ENCODE data around the gene TRIM29.
A peak's percentile ranks its signal among the peaks of the same experiment; 100 is the strongest.

TRIM29 gene

DNA sequence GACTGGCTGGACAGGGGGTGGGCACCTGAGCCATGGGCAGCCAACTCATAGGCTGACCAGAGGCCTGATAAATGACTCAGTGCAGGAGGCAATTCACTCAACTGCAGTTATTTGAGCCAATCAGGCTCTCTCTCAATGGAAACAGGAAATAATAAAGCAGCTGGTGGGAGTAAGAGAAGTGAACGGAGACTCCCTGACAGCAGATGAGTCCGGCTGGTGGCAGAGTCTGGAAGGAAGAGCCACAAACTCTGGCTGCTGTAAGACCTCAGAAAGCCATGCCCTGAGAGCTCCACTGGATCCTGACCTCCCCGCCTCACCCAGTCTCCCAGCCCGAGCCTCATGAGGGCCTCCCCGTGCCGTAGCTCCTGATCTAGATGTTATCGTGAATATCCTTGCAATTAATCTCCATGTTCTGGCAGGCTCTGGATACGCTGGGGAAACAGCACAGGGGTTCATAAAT lies 69.8 kb downstream of the TRIM29 start:
- WGBS, 2 donors (ENCODE audit: extremely low coverage in 2 of 2, insufficient read length in 2 of 2, insufficient replicate concordance in 1 of 2) = no CpG with 5 or more reads among the region's 8 CpGs
- H3K27ac ChIP-seq (replicated peaks; ENCODE audit: low read length) = no peak overlapping the region
- H3K4me3 ChIP-seq (ENCODE audit: low read length in 2 of 2) = no peak overlapping the region
- H3K27me3 ChIP-seq (ENCODE audit: control insufficient read depth in 3 of 3, insufficient read depth in 3 of 3, low read depth in 1 of 3, low read length in 3 of 3) = peaks cover 0 to 40% (median 0%) of the 10 kb centered on the region in 3 experiments
- H2BK5ac ChIP-seq (ENCODE audit: low read length) = no peak overlapping the region
- no peak overlapping the region for H2BK120ac ChIP-seq (ENCODE audit: low read depth, low read length)
- H3K4ac ChIP-seq (ENCODE audit: low read length) = no peak overlapping the region
- no peak overlapping the region for H3K14ac ChIP-seq (ENCODE audit: low read length)
- no peaks in the 10 kb centered on the region for H3K36me3 ChIP-seq (replicated peaks in 1 of 2; ENCODE audit: control insufficient read depth in 2 of 2, insufficient read depth in 2 of 2, low read length in 2 of 2)
- H2BK15ac ChIP-seq (ENCODE audit: low read length) = no peak overlapping the region
- H2AFZ ChIP-seq (ENCODE audit: low read length) = no peak overlapping the region
- H3K4me2 ChIP-seq (ENCODE audit: insufficient read depth, low read length, poor library complexity, severe bottlenecking) = no peak overlapping the region
- peaks cover 0 to 15% of the 10 kb centered on the region in 2 donors for H3K4me1 ChIP-seq (ENCODE audit: control insufficient read depth in 2 of 2, insufficient read depth in 1 of 2, low read depth in 1 of 2, low read length in 2 of 2)
- no peak overlapping the region for H2AK5ac ChIP-seq (ENCODE audit: low read depth, low read length)
- no peak overlapping the region for H4K8ac ChIP-seq (ENCODE audit: low read depth, low read length)
- no peak overlapping the region for H4K91ac ChIP-seq (ENCODE audit: low read depth, low read length, poor library complexity)
- H2BK12ac ChIP-seq (ENCODE audit: low read length) = no peak overlapping the region
- no peak overlapping the region for H3K23ac ChIP-seq (ENCODE audit: low read depth, low read length, poor library complexity)
- no peaks in the 10 kb centered on the region for H3K79me1 ChIP-seq (ENCODE audit: low read depth, low read length)
- H3K9ac ChIP-seq (ENCODE audit: low read depth, low read length, poor library complexity) = no peak overlapping the region
- no peaks in the 10 kb centered on the region for H3K9me3 ChIP-seq (replicated peaks in 1 of 2; ENCODE audit: control insufficient read depth in 2 of 2, insufficient read depth in 1 of 2, low read depth in 1 of 2, low read length in 2 of 2)
- DNase-seq (ENCODE audit: low spot score) = no peak
- no peak overlapping the region for H3K18ac ChIP-seq (ENCODE audit: low read length)

- no peak overlapping the region for H2AFZ ChIP-seq (ENCODE audit: low read length)
- DNase-seq (ENCODE audit: low spot score) = no peak
- no peaks in the 10 kb centered on the region for H3K79me1 ChIP-seq (ENCODE audit: low read depth, low read length)
- peaks cover 0 to 20% of the 10 kb centered on the region in 2 donors for H3K4me1 ChIP-seq (ENCODE audit: control insufficient read depth in 2 of 2, insufficient read depth in 1 of 2, low read depth in 1 of 2, low read length in 2 of 2)
- H4K91ac ChIP-seq (ENCODE audit: low read depth, low read length, poor library complexity) = no peak overlapping the region
- H3K9ac ChIP-seq (ENCODE audit: low read depth, low read length, poor library complexity) = no peak overlapping the region
- H3K36me3 ChIP-seq (replicated peaks in 1 of 2; ENCODE audit: control insufficient read depth in 2 of 2, insufficient read depth in 2 of 2, low read length in 2 of 2) = no peaks in the 10 kb centered on the region
- no peak overlapping the region for H3K4me2 ChIP-seq (ENCODE audit: insufficient read depth, low read length, poor library complexity, severe bottlenecking)
- no peak overlapping the region for H3K4me3 ChIP-seq (ENCODE audit: low read length in 2 of 2)
- peak overlapping the region; percentile 41 for H2BK15ac ChIP-seq (ENCODE audit: low read length)
- no peak overlapping the region for H2BK5ac ChIP-seq (ENCODE audit: low read length)
- H3K23ac ChIP-seq (ENCODE audit: low read depth, low read length, poor library complexity) = peak overlapping the region; percentile 14
- no peak overlapping the region for H3K4ac ChIP-seq (ENCODE audit: low read length)
- H2BK12ac ChIP-seq (ENCODE audit: low read length) = peak overlapping the region; percentile 76
- H3K27me3 ChIP-seq (ENCODE audit: control insufficient read depth in 3 of 3, insufficient read depth in 3 of 3, low read depth in 1 of 3, low read length in 3 of 3) = peaks cover 0 to 46% (median 0%) of the 10 kb centered on the region in 3 experiments
- H3K9me3 ChIP-seq (replicated peaks in 1 of 2; ENCODE audit: control insufficient read depth in 2 of 2, insufficient read depth in 1 of 2, low read depth in 1 of 2, low read length in 2 of 2) = no peaks in the 10 kb centered on the region
- no peak overlapping the region for H4K8ac ChIP-seq (ENCODE audit: low read depth, low read length)
- no CpG with 5 or more reads among the region's 8 CpGs for WGBS, 2 donors (ENCODE audit: extremely low coverage in 2 of 2, insufficient read length in 2 of 2, insufficient replicate concordance in 1 of 2)
- no peak overlapping the region for H3K27ac ChIP-seq (replicated peaks; ENCODE audit: low read length)
- H2BK120ac ChIP-seq (ENCODE audit: low read depth, low read length) = no peak overlapping the region
- H2AK5ac ChIP-seq (ENCODE audit: low read depth, low read length) = peak overlapping the region; percentile 88
- peak overlapping the region; percentile 55 for H3K18ac ChIP-seq (ENCODE audit: low read length)
- peak overlapping the region; percentile 32 for H3K14ac ChIP-seq (ENCODE audit: low read length)
Measured at GRCh38 chr11:120067438-120068113, 70.3 kb downstream of the TRIM29 start.

- Histone ChIP-seq H2BK5ac (ENCODE audit: low read length) (no peak overlapping the region), H3K9me3 (replicated peaks in 1 of 2; ENCODE audit: control insufficient read depth in 2 of 2, insufficient read depth in 1 of 2, low read depth in 1 of 2, low read length in 2 of 2) (no peaks in the 10 kb centered on the region), H2BK15ac (ENCODE audit: low read length) (peak overlapping the region; percentile 22), H3K36me3 (replicated peaks in 1 of 2; ENCODE audit: control insufficient read depth in 2 of 2, insufficient read depth in 2 of 2, low read length in 2 of 2) (no peaks in the 10 kb centered on the region), H3K4me1 (ENCODE audit: control insufficient read depth in 2 of 2, insufficient read depth in 1 of 2, low read depth in 1 of 2, low read length in 2 of 2) (peaks cover 0 to 24% of the 10 kb centered on the region in 2 donors), H3K18ac (ENCODE audit: low read length) (peak overlapping the region; percentile 50), H4K8ac (ENCODE audit: low read depth, low read length) (no peak overlapping the region), H3K14ac (ENCODE audit: low read length) (peak overlapping the region; percentile 32), H4K91ac (ENCODE audit: low read depth, low read length, poor library complexity) (peak overlapping the region; percentile 27), H3K79me1 (ENCODE audit: low read depth, low read length) (no peaks in the 10 kb centered on the region), H3K4ac (ENCODE audit: low read length) (no peak overlapping the region), H2BK120ac (ENCODE audit: low read depth, low read length) (no peak overlapping the region), H3K27ac (replicated peaks; ENCODE audit: low read length) (no peak overlapping the region), H2AFZ (ENCODE audit: low read length) (no peak overlapping the region), H2AK5ac (ENCODE audit: low read depth, low read length) (peak overlapping the region; percentile 88), H3K4me3 (ENCODE audit: low read length in 2 of 2) (no peak overlapping the region), H3K4me2 (ENCODE audit: insufficient read depth, low read length, poor library complexity, severe bottlenecking) (no peak overlapping the region), H3K23ac (ENCODE audit: low read depth, low read length, poor library complexity) (peak overlapping the region; percentile 14), H2BK12ac (ENCODE audit: low read length) (peak overlapping the region; percentile 76), H3K9ac (ENCODE audit: low read depth, low read length, poor library complexity) (no peak overlapping the region), H3K27me3 (ENCODE audit: control insufficient read depth in 3 of 3, insufficient read depth in 3 of 3, low read depth in 1 of 3, low read length in 3 of 3) (peaks cover 0 to 46% (median 0%) of the 10 kb centered on the region in 3 experiments)
- WGBS, 2 donors (ENCODE audit: extremely low coverage in 2 of 2, insufficient read length in 2 of 2, insufficient replicate concordance in 1 of 2) = no CpG with 5 or more reads among the region's 11 CpGs
- no peak for DNase-seq (ENCODE audit: low spot score)
Measured at GRCh38 chr11:120066738-120067437, 71.0 kb downstream of the TRIM29 start.

DNA sequence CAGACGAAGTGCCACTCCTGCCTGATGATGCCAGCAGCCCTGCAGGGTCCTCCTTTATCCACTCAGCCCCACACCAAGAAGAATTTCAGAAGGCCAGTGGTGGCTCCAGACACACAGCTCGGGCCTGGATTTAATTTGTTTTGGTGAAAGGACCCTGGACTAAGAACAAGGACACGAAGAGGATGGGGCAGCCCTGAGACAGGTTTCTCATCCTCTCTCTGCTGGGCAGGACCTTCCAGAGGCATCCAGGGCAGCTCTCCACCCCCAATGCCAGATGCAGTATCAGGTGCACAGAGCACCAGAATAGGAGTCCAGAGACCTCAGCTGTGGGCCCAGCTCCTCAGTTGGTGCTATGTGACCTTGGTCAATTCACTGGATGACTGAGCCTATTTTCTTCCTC lies 72.0 kb downstream of the TRIM29 start:
- no peak for DNase-seq (ENCODE audit: low spot score)
- Histone ChIP-seq H2BK15ac (ENCODE audit: low read length) (no peak overlapping the region), H3K4me2 (ENCODE audit: insufficient read depth, low read length, poor library complexity, severe bottlenecking) (no peak overlapping the region), H3K4me1 (ENCODE audit: control insufficient read depth in 2 of 2, insufficient read depth in 1 of 2, low read depth in 1 of 2, low read length in 2 of 2) (peaks cover 0 to 31% of the 10 kb centered on the region in 2 donors), H2BK5ac (ENCODE audit: low read length) (no peak overlapping the region), H3K4me3 (ENCODE audit: low read length in 2 of 2) (no peak overlapping the region), H2AK5ac (ENCODE audit: low read depth, low read length) (peak overlapping the region; percentile 20), H3K18ac (ENCODE audit: low read length) (no peak overlapping the region), H2BK12ac (ENCODE audit: low read length) (no peak overlapping the region), H3K36me3 (replicated peaks in 1 of 2; ENCODE audit: control insufficient read depth in 2 of 2, insufficient read depth in 2 of 2, low read length in 2 of 2) (no peaks in the 10 kb centered on the region), H3K27ac (replicated peaks; ENCODE audit: low read length) (no peak overlapping the region), H3K14ac (ENCODE audit: low read length) (no peak overlapping the region), H4K91ac (ENCODE audit: low read depth, low read length, poor library complexity) (no peak overlapping the region), H3K79me1 (ENCODE audit: low read depth, low read length) (no peaks in the 10 kb centered on the region), H3K9ac (ENCODE audit: low read depth, low read length, poor library complexity) (no peak overlapping the region), H2AFZ (ENCODE audit: low read length) (no peak overlapping the region), H2BK120ac (ENCODE audit: low read depth, low read length) (no peak overlapping the region), H4K8ac (ENCODE audit: low read depth, low read length) (no peak overlapping the region), H3K9me3 (replicated peaks in 1 of 2; ENCODE audit: control insufficient read depth in 2 of 2, insufficient read depth in 1 of 2, low read depth in 1 of 2, low read length in 2 of 2) (no peaks in the 10 kb centered on the region), H3K23ac (ENCODE audit: low read depth, low read length, poor library complexity) (no peak overlapping the region), H3K4ac (ENCODE audit: low read length) (no peak overlapping the region), H3K27me3 (ENCODE audit: control insufficient read depth in 3 of 3, insufficient read depth in 3 of 3, low read depth in 1 of 3, low read length in 3 of 3) (peaks cover 0 to 52% (median 0%) of the 10 kb centered on the region in 3 experiments)
- no CpG with 5 or more reads among the region's 3 CpGs for whole genome bisulfite sequencing, 2 donors (ENCODE audit: extremely low coverage in 2 of 2, insufficient read length in 2 of 2, insufficient replicate concordance in 1 of 2)

Data from neuronal stem cell (in vitro differentiated cells).